Osteocyte (in vitro differentiated cells): ENCODE results near the gene DCBLD1. TPM values are rescaled to one million over a fixed set of nuclear protein-coding genes. Genes with fewer than 3 reads are reported as not detected.

Source experiments
- DNase-seq: peaks from one replicate; pipeline ENCODE4 v3.0.0; 2021; ENCODE audit warnings: mixed read lengths; ENCODE audit not compliant: unreplicated experiment; ENCODE audit errors: extremely low spot score
- H3K27ac Mint-ChIP-seq: one replicate; pipeline ENCODE4 v1.8.0; 2021; ENCODE audit warnings: mild to moderate bottlenecking, mixed read lengths; ENCODE audit not compliant: unreplicated experiment
- H3K27me3 Mint-ChIP-seq: one replicate; pipeline ENCODE4 v1.8.0; 2021; ENCODE audit warnings: mixed read lengths; ENCODE audit not compliant: unreplicated experiment
- H3K36me3 Mint-ChIP-seq: one replicate; pipeline ENCODE4 v1.8.0; 2021; ENCODE audit warnings: mixed read lengths; ENCODE audit not compliant: unreplicated experiment
- H3K4me1 Mint-ChIP-seq: one replicate; pipeline ENCODE4 v1.8.0; 2021; ENCODE audit warnings: mixed read lengths; ENCODE audit not compliant: unreplicated experiment
- H3K4me3 Mint-ChIP-seq: one replicate; pipeline ENCODE4 v1.8.0; 2021; ENCODE audit warnings: mild to moderate bottlenecking, moderate library complexity, mixed read lengths; ENCODE audit not compliant: unreplicated experiment
- H3K9me3 Mint-ChIP-seq: one replicate; pipeline ENCODE4 v1.8.0; 2021; ENCODE audit warnings: mixed read lengths; ENCODE audit not compliant: unreplicated experiment
- total RNA-seq: library from RNA; stranded (reverse); gene quantifications from 2 replicates; pipeline ENCODE4 v1.2.1, GENCODE V29; 2021
- TF ChIP-seq, protein P1 (sequence below): fragments of 200-600 bp; sonication (generic); IDR thresholded peaks from 2 replicates; pipeline ENCODE4 v1.5.0; 2021; ENCODE audit warnings: antibody characterized with exemption, mild to moderate bottlenecking, moderate library complexity

Gene DCBLD1
- total RNA-seq, 1 donor from 2014 or later, result 12.2 TPM

DNA sequence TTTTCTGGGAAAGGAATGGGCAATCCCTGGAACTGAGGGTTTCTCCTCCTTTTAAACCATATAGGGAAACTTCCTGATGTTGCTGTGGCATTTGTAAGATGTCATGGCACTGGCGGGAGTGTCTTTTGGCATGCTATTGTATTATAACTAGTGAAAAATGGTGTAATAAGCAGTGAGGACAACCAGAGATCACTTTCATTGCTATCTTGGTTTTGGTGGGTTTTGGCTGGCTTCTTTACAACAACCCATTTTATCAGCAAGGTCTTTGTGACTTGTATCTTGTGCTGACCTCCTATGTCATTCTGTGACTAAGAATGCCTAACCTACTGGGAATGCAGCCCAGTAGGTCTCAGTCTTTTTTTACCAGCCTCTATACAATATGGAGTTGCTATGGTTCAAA, 9.1 kb upstream of the DCBLD1 start:
- H3K4me3 Mint-ChIP-seq, result no peak overlapping the region
- no peaks in the 10 kb centered on the region for H3K36me3 Mint-ChIP-seq
- no peaks in the 10 kb centered on the region for H3K9me3 Mint-ChIP-seq
- no peak for DNase-seq
- TF ChIP-seq, protein P1, sequence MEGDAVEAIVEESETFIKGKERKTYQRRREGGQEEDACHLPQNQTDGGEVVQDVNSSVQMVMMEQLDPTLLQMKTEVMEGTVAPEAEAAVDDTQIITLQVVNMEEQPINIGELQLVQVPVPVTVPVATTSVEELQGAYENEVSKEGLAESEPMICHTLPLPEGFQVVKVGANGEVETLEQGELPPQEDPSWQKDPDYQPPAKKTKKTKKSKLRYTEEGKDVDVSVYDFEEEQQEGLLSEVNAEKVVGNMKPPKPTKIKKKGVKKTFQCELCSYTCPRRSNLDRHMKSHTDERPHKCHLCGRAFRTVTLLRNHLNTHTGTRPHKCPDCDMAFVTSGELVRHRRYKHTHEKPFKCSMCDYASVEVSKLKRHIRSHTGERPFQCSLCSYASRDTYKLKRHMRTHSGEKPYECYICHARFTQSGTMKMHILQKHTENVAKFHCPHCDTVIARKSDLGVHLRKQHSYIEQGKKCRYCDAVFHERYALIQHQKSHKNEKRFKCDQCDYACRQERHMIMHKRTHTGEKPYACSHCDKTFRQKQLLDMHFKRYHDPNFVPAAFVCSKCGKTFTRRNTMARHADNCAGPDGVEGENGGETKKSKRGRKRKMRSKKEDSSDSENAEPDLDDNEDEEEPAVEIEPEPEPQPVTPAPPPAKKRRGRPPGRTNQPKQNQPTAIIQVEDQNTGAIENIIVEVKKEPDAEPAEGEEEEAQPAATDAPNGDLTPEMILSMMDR, result no peak
- peaks cover 3% of the 10 kb centered on the region for H3K27me3 Mint-ChIP-seq
- H3K27ac Mint-ChIP-seq, result no peak overlapping the region
- H3K4me1 Mint-ChIP-seq, result no peaks in the 10 kb centered on the region

DNA sequence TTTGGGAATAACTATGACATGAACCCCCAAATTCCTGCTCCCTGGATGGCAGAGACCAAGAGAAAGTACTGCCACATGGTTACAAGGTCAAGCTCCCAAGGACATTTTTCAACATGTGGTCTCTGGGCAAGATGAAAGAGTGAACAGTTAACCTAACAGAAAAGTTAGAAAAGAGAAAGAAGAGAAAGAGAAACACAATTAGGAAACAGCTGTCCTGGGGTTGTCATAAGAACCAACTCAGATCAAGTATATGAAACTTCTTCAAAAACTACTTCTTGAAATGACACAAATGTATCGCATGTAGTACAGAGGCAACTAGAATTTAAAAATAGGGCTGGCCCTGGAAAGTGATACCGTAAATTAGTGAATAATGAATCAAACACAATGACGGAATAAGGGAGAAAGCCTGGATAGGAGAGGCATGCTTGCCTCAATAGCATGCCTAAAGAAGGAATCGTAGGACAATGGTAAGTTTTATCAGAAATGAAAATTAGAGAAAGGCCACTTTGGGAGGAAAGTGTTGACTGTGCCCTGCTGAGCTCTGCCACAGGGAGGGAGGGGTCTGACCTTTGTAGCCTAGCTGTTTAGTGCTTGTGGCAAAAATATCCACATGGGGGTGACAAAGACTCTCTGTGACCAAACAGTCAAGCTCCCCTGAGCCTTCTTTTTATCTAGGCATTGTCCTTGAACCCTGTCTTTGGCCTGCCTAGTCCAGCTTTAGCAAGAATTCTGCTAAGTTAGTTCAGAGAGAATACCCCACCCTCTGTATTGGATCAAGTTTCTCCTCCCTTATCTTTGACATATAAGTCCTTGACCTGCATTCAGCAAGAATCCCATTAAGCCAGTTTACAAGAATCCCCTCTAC, 4.3 kb upstream of the DCBLD1 start:
- Mint-ChIP-seq H3K4me1 (peaks cover 4% of the 10 kb centered on the region), H3K27ac (no peak overlapping the region), H3K9me3 (no peaks in the 10 kb centered on the region), H3K36me3 (no peaks in the 10 kb centered on the region), H3K27me3 (peaks cover 3% of the 10 kb centered on the region), H3K4me3 (no peak overlapping the region)
- TF ChIP-seq, protein P1, result peak; percentile 31
- DNase-seq, result no peak

DNA sequence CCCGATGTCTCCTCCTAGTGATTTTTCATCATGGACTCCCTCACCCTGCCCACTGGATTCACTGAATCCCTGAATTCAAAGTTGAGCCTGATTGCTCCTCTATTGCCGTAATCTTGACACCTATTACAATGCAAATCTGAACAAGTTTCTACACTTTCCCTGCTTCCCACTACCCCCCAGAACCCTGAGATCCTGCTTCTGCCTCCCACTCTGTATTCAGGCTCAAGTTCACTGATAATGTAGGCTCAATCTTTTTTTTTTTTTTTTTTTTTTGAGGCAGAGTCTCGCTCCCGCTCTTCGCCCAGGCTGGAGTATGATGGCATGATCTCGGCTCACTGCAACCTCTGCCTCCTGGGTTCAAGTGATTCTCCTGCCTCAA, 3.6 kb upstream of the DCBLD1 start:
- no peak overlapping the region for H3K4me3 Mint-ChIP-seq
- TF ChIP-seq, protein P1, result no peak
- H3K9me3 Mint-ChIP-seq, result no peaks in the 10 kb centered on the region
- no peak for DNase-seq
- H3K4me1 Mint-ChIP-seq, result peaks cover 6% of the 10 kb centered on the region
- H3K27ac Mint-ChIP-seq, result no peak overlapping the region
- H3K36me3 Mint-ChIP-seq, result no peaks in the 10 kb centered on the region
- H3K27me3 Mint-ChIP-seq, result peaks cover 3% of the 10 kb centered on the region

DNA sequence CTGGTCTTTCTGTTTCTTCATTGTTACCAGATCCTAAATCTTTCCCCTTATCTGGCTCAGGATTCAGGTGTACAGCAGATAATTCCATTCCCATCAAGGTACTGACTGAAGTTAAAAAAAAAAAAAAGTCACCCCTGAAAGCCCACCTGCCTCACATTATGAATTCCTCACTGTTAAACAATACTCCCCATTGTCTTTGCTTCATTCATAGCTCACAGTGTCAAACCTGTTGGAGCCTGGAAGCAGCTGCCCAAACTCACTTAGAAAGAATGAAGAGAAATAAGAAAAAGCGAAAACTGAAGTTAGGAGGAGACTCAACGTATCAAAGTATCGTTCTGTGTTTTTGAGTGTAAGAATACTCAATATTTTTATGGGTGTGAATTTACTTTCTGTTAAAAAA, 1.8 kb upstream of the DCBLD1 start:
- no peak overlapping the region for H3K4me3 Mint-ChIP-seq

More for the DNA sequence above, 1.8 kb upstream of the DCBLD1 start:
- Mint-ChIP-seq H3K4me1 (peaks cover 24% of the 10 kb centered on the region), H3K27ac (no peak overlapping the region), H3K27me3 (peaks cover 3% of the 10 kb centered on the region), H3K36me3 (no peaks in the 10 kb centered on the region), H3K9me3 (no peaks in the 10 kb centered on the region)
- TF ChIP-seq, protein P1, result no peak
- no peak for DNase-seq
